Left kidney (tissue), 2 donors: ENCODE data around the gene TIMM23. TPM values are rescaled to one million over a fixed set of nuclear protein-coding genes. Genes with fewer than 3 reads are reported as not detected.
"Not testable (repeated sequence)": the region's sequence is repeated elsewhere in the genome, so short reads cannot be mapped to it uniquely, and the experiment has no call there.

Source experiments
- DNase-seq: peaks from one replicate; pipeline ENCODE4 v3.0.0-alpha.2; 2013
- polyA plus RNA-seq: library from polyadenylated mRNA; unstranded; fragments of 120-200 nt; gene quantifications from one replicate; pipeline ENCODE4 v1.2.1, GENCODE V29; 2013; ENCODE audit not compliant: insufficient read length

TIMM23 gene
- polyA plus RNA-seq, 1 donor, result 68.4 TPM

- not testable (repeated sequence) for DNase-seq
These were observed 12.2 kb downstream of the TIMM23 start for GRCh38 chr10:45984473-45984872.

GRCh38 chr10:45985590-45985989 is 13.3 kb downstream of the TIMM23 start:
- DNase-seq, result not testable (repeated sequence)

GRCh38 chr10:45997557-45997956 is 25.3 kb downstream of the TIMM23 start:
- no peak for DNase-seq

- DNase-seq, result no peak
These were observed 25.9 kb downstream of the TIMM23 start for GRCh38 chr10:45997994-45998763.

GRCh38 chr10:45999955-46000354 is 27.7 kb downstream of the TIMM23 start:
- DNase-seq, result not testable (repeated sequence)

- no peak for DNase-seq
These were observed 28.2 kb downstream of the TIMM23 start for GRCh38 chr10:46000538-46000937.

GRCh38 chr10:46001187-46001756 is 29.0 kb downstream of the TIMM23 start:
- no peak for DNase-seq

GRCh38 chr10:46002189-46002687 is 29.9 kb downstream of the TIMM23 start:
- DNase-seq, result not testable (repeated sequence)

- no peak for DNase-seq
These were observed 30.8 kb downstream of the TIMM23 start for GRCh38 chr10:46002916-46003693.

- no peak for DNase-seq
These were observed 32.7 kb downstream of the TIMM23 start for GRCh38 chr10:46004963-46005362.

- no peak for DNase-seq
These were observed 33.1 kb downstream of the TIMM23 start for GRCh38 chr10:46005383-46005782.

GRCh38 chr10:46006219-46006618 is 33.9 kb downstream of the TIMM23 start:
- DNase-seq, result no peak

GRCh38 chr10:46012746-46013145 is 40.5 kb downstream of the TIMM23 start:
- no peak for DNase-seq

- no peak for DNase-seq
These were observed 41.9 kb downstream of the TIMM23 start for GRCh38 chr10:46014206-46014605.

GRCh38 chr10:46014683-46015405 is 42.6 kb downstream of the TIMM23 start:
- DNase-seq, result no peak

GRCh38 chr10:46016190-46016589 is 43.9 kb downstream of the TIMM23 start:
- DNase-seq, result no peak

- DNase-seq, result no peak
These were observed 44.5 kb downstream of the TIMM23 start for GRCh38 chr10:46016811-46017210.

- no peak for DNase-seq
These were observed 45.4 kb downstream of the TIMM23 start for GRCh38 chr10:46017733-46018132.

- no peak for DNase-seq
These were observed 46.3 kb downstream of the TIMM23 start for GRCh38 chr10:46018453-46019176.

GRCh38 chr10:46019177-46019528 is 46.9 kb downstream of the TIMM23 start:
- DNase-seq, result no peak

GRCh38 chr10:46019569-46020343 is 47.5 kb downstream of the TIMM23 start:
- no peak for DNase-seq
